ENCODE results near the gene FASLG. TPM values are rescaled to one million over a fixed set of nuclear protein-coding genes. Genes with fewer than 3 reads are reported as not detected.

The FASLG gene
- total RNA-seq (2022; extraction: Qiagen RNA extraction), result not detected in 5 replicates

GRCh38 chr1:172658871-172659453 lies at the start of gene FASLG:
FASLG (plus strand) TSS chr1:172659103; CDS start chr1:172659202, 99 bp downstream.

Other genes starting within 250 kb of the FASLG start
- 0.17 TPM in 1 of 5 replicates, not detected in the others for gene C1orf105, start 238.4 kb upstream of the FASLG start, total RNA-seq (2022; extraction: Qiagen RNA extraction)
- 32.8 to 37.8 TPM (median 36.8 TPM) in 5 replicates for gene PIGC, start 215.0 kb upstream of the FASLG start, total RNA-seq (2022; extraction: Qiagen RNA extraction)
- 8.8 to 12.4 TPM (median 9.7 TPM) in 5 replicates for gene SUCO, start 126.0 kb upstream of the FASLG start, total RNA-seq (2022; extraction: Qiagen RNA extraction)

Measured in A549 treated with dexamethasone at 1 μM for 4 hours (cell line).